Metanephros (tissue), 1 donor: ENCODE measurements around the gene OR10H4. TPM values are rescaled to one million over a fixed set of nuclear protein-coding genes. Genes with fewer than 3 reads are reported as not detected.

Experiments
- total RNA-seq: library from RNA; depleted of rRNA; stranded (reverse); fragments of >200 nt; gene quantifications from one replicate; pipeline ENCODE4 v1.2.3, GENCODE V29; 2014

The OR10H4 gene, protein sequence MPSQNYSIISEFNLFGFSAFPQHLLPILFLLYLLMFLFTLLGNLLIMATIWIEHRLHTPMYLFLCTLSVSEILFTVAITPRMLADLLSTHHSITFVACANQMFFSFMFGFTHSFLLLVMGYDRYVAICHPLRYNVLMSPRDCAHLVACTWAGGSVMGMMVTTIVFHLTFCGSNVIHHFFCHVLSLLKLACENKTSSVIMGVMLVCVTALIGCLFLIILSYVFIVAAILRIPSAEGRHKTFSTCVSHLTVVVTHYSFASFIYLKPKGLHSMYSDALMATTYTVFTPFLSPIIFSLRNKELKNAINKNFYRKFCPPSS
- total RNA-seq = not detected

DNA sequence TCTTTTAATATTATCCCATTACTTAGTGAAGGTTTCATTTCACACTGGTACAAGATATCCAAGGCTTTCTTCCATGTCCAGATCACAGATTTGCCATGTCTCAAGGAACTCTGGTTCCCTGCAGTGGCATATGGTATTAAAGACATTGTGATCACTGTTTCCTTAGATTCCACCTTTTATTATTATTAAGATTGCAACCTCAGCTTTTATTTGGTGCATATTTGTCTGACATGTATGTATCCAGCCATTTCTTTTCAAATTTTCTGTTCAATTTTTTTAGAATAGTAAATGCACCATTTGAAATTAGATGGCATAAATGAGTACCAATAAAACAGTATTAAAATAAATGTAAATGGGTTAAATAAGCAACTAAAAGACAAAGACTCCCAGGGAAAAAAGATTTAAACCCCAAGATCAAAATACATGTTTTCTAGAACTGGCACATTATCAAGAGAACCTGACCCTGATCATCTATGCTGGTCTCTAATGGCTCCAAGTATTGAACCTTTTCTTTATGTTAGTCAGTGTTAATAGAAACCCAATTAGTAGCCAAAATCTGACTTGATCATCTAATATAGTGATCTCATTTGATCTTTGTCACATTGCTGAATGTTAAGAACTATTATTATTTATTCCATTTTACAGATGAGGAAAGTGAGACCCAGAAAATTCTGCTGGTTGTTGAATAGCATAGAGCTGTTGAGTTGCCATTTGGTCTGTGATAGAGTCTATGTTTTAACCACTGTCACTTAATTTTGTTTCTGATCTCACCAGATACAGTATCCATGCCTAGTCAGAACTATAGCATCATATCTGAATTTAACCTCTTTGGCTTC lies at the start of gene OR10H4:
OR10H4 (plus strand) TSS at position 786 of the 836 bp plus-strand sequence; CDS start at position 786, 0 bp downstream.

GRCh38 chr19:15934332-15935078 lies 14.3 kb upstream of the OR10H4 start, which contains the start of gene CYP4F11:
Gene CYP4F11, minus strand, starts transcription at chr19:15934529. Its CDS starts 121 bp downstream, at chr19:15934408.

Other genes with a start within 250 kb of the OR10H4 start
- gene OR10H2, start 221.0 kb upstream of the OR10H4 start, total RNA-seq = not detected
- gene OR10H3, start 211.0 kb upstream of the OR10H4 start, total RNA-seq = not detected
- not detected for gene OR10H5, start 161.3 kb upstream of the OR10H4 start, total RNA-seq
- gene OR10H1, start 133.3 kb upstream of the OR10H4 start, total RNA-seq = not detected
- not detected for gene CYP4F2, start 50.9 kb upstream of the OR10H4 start, total RNA-seq
- not detected for gene CYP4F11, start 14.5 kb upstream of the OR10H4 start, total RNA-seq
- gene TPM4, start 127.5 kb downstream of the OR10H4 start, total RNA-seq = 341 TPM
- 59.8 TPM for gene RAB8A, start 162.9 kb downstream of the OR10H4 start, total RNA-seq
- 2.6 TPM for gene HSH2D, start 194.7 kb downstream of the OR10H4 start, total RNA-seq
- not detected for gene CIB3, start 224.5 kb downstream of the OR10H4 start, total RNA-seq
- gene FAM32A, start 236.4 kb downstream of the OR10H4 start, total RNA-seq = 65.9 TPM
- gene AP1M1, start 248.9 kb downstream of the OR10H4 start, total RNA-seq = 49.7 TPM